ENCODE measurements around the gene SEMA4G. TPM values are rescaled to one million over a fixed set of nuclear protein-coding genes. Genes with fewer than 3 reads are reported as not detected.

SEMA4G gene
- total and polyA plus RNA-seq, 2 of the 13 experiments (the other 11 are each of a cell fraction or from before 2014, with no cell fraction given), result 46.2 to 207 TPM

- TF ChIP-seq, protein P1, sequence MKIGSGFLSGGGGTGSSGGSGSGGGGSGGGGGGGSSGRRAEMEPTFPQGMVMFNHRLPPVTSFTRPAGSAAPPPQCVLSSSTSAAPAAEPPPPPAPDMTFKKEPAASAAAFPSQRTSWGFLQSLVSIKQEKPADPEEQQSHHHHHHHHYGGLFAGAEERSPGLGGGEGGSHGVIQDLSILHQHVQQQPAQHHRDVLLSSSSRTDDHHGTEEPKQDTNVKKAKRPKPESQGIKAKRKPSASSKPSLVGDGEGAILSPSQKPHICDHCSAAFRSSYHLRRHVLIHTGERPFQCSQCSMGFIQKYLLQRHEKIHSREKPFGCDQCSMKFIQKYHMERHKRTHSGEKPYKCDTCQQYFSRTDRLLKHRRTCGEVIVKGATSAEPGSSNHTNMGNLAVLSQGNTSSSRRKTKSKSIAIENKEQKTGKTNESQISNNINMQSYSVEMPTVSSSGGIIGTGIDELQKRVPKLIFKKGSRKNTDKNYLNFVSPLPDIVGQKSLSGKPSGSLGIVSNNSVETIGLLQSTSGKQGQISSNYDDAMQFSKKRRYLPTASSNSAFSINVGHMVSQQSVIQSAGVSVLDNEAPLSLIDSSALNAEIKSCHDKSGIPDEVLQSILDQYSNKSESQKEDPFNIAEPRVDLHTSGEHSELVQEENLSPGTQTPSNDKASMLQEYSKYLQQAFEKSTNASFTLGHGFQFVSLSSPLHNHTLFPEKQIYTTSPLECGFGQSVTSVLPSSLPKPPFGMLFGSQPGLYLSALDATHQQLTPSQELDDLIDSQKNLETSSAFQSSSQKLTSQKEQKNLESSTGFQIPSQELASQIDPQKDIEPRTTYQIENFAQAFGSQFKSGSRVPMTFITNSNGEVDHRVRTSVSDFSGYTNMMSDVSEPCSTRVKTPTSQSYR (CRISPR knock-in tag; IDR thresholded peaks at IDR 0.05; ENCODE audit: borderline replicate concordance), result peak; percentile 80
- TF ChIP-seq NR2C2 (CRISPR knock-in tag; IDR thresholded peaks at IDR 0.05; ENCODE audit: borderline replicate concordance), result peak; percentile 39; the same call in 1 of the 2 replicates
- no peak for TF ChIP-seq KAT2B (IDR thresholded peaks at IDR 0.05; ENCODE audit: borderline replicate concordance, low read depth, low read length)
- TF ChIP-seq HMG20B (CRISPR knock-in tag; conservative IDR thresholded peaks at IDR 0.05), result no peak
- TF ChIP-seq FOXJ3 (CRISPR knock-in tag; IDR thresholded peaks at IDR 0.05; ENCODE audit: borderline replicate concordance), result no peak
- TF ChIP-seq ZNF713 (CRISPR knock-in tag; IDR thresholded peaks at IDR 0.05), result no peak
- peak; percentile 58; the same call in 1 of the 2 replicates for TF ChIP-seq ARHGAP35 (CRISPR knock-in tag; IDR thresholded peaks at IDR 0.05; ENCODE audit: borderline replicate concordance)
- TF ChIP-seq XRCC5 (optimal IDR thresholded peaks at IDR 0.05; ENCODE audit: low read length), result peak; percentile 91
- TF ChIP-seq ZNF674 (CRISPR knock-in tag; IDR thresholded peaks at IDR 0.05; ENCODE audit: low read depth), result no peak
- no peak for TF ChIP-seq SOX6 (IDR thresholded peaks at IDR 0.05)
- peak; percentile 79 for TF ChIP-seq SOX6 (CRISPR knock-in tag; IDR thresholded peaks at IDR 0.05)
- TF ChIP-seq U2AF2 (IDR thresholded peaks at IDR 0.05; ENCODE audit: low read depth, low read length), result no peak
- no peak for TF ChIP-seq RAD51 (IDR thresholded peaks at IDR 0.05; ENCODE audit: borderline replicate concordance)
- TF ChIP-seq ZKSCAN5 (CRISPR knock-in tag; IDR thresholded peaks at IDR 0.05), result no peak
- peak; percentile 69; the same call in 1 of the 2 replicates for TF ChIP-seq NFKB2 (CRISPR knock-in tag; IDR thresholded peaks at IDR 0.05; ENCODE audit: borderline replicate concordance)
- TF ChIP-seq ZBTB46 (CRISPR knock-in tag; IDR thresholded peaks at IDR 0.05; ENCODE audit: borderline replicate concordance), result no peak
- TF ChIP-seq ZNF251 (CRISPR knock-in tag; IDR thresholded peaks at IDR 0.05), result no peak
- TF ChIP-seq TFAP4 (IDR thresholded peaks at IDR 0.05; ENCODE audit: borderline replicate concordance, low read depth), result 0 out of 2 replicates have a peak, but pooled peaks have one; percentile 14
- peak; percentile 41 for TF ChIP-seq RBM39 (IDR thresholded peaks at IDR 0.05; ENCODE audit: low read depth, low read length, poor library complexity, severe bottlenecking)
- no peak for TF ChIP-seq NR2F2 (IDR thresholded peaks at IDR 0.05; ENCODE audit: borderline replicate concordance, low read depth)
- TF ChIP-seq NBN (conservative IDR thresholded peaks at IDR 0.05), result no peak
- no peak for TF ChIP-seq ZNF652 (CRISPR knock-in tag; IDR thresholded peaks at IDR 0.05; ENCODE audit: borderline replicate concordance, low read depth)
- peak; percentile 58 for TF ChIP-seq ZFX (CRISPR knock-in tag; IDR thresholded peaks at IDR 0.05; ENCODE audit: low read depth)
- TF ChIP-seq, protein P2, sequence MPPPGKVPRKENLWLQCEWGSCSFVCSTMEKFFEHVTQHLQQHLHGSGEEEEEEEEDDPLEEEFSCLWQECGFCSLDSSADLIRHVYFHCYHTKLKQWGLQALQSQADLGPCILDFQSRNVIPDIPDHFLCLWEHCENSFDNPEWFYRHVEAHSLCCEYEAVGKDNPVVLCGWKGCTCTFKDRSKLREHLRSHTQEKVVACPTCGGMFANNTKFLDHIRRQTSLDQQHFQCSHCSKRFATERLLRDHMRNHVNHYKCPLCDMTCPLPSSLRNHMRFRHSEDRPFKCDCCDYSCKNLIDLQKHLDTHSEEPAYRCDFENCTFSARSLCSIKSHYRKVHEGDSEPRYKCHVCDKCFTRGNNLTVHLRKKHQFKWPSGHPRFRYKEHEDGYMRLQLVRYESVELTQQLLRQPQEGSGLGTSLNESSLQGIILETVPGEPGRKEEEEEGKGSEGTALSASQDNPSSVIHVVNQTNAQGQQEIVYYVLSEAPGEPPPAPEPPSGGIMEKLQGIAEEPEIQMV (CRISPR knock-in tag; IDR thresholded peaks at IDR 0.05; ENCODE audit: low read depth), result no peak
These were observed 29.9 kb downstream of the SEMA4G start (continued) for GRCh38 chr10:100998991-100999741.
